Measurements from ENCODE around the gene CHRNA9.

CHRNA9 gene

DNA sequence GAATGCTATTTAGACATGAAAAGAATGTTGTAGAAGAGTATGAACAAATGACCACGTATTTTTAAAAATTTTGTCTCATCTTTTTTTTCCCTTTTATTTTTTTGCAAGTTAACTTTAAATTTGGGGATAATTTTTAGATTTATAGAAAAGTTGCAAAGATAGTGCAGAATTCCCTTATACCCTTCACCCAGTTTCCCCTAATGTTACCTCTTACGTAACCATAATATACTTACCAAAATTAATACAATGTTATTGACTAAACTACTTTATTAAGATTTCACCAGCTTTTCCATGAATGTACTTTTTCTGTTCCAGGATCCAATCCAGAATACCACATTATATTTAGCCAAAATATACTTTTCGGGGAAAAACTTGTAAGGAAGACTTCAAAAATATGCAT, 12.3 kb downstream of the CHRNA9 start:
- no peak for DNase-seq

DNA sequence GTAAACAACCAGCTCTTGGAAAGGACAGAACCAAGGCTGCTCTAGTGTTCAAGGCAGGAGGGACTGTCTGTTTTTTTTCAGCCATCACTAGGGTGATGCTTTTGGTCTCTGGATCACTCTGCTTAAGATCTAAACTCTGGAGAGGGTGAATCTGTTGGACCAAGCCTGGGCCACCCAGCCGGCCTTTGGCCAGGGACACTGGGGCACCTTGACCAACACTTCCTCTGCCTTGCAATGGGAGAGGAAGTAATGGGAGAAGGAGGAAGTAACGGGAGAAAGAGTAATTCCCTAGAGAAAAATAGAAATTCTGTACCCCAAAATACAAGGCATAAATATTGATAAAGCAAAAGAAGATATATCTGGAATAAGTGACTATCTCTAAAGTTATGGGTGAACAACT, 12.9 kb downstream of the CHRNA9 start:
- DNase-seq = no peak

DNA sequence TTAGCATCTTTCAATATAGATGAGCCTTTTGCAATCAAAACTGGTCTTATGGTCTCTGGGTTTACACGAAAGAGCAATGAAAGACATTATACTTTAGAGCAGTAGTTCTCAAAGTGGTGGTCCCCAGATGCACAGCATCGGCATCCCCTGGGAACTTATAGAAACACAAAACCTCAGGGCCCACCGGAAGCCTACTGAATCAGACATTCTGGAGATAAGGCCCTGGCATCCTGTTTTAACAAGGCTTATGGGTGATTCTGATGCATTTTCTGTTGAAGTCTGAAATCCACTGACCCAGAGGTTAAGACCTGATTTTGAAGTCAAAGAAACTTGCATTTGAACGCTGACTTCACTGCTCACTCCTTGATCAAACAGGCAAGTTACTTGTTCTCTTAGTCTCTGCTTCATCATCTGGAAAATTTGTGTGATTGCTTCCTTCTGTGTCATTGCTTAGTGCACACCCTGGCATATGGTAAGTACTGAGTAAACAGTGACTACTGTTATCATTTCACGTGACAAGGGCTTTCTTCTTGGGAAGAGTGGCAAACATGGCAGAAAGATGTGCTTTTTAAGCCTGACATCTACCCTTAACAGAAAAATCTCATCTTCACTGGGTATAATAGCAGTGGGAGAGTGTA, 14.5 kb downstream of the CHRNA9 start:
- DNase-seq = no peak

DNA sequence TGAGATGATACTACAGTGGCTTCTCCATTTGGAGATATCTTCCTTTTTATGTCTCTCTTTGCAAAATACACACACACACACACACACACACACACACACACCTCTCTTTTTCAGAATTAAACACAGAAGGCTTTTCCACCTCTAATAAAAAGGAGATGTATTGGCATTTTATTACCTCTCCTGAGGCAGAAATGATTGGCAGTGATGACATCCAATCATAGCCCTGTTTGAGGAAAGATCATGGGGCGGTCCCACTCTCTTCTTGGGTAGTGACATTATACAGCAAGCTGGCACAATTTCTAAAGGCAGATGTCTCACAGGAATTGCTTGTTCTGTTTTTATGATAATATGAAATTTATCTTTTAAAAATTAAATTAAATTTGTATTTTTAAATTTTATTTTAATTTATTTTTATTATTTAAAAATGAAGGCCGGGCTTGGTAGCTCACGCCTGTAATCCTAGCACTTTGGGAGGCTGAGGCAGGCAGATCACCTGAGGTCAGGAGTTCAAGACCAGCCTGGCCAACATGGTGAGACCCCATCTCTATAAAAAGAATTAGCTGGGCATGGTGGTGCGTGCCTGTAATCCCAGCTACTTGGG, 15.6 kb downstream of the CHRNA9 start:
- DNase-seq = no peak

DNA sequence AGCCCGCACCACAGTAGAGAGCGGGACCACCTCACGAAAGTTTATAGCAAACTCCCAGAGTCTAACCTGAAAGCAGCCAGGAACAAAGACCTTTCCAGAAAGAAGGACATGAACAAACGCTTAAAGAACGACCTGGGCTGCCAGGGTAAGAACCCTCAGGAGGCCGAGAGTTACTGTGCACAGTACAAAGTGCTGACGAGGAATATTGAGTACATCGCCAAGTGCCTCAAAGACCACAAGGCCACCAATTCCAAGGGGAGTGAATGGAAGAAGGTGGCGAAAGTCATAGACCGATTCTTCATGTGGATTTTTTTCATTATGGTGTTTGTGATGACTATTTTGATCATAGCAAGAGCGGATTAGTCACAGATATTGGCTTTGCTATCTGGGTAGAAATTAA, 19.0 kb downstream of the CHRNA9 start:
- no peak for DNase-seq

DNA sequence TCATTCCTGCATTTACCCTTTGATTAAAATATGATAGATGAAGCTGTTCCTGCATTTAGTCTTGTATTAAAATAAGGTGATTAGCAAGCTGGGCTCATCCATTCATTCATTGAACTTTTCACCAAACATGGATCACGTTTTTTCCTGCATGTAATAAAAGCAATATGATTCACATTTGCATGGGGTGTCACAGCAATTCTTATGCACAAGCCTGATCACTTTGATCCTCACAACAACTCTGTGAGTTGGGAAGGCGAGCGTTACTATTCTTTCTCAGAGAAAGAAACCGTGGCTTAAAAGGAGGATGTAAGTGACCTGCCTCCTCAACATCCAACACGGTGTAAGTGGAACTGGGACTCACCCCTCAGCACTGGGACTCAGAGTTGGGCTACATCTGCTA, 20.0 kb downstream of the CHRNA9 start:
- DNase-seq = no peak

DNA sequence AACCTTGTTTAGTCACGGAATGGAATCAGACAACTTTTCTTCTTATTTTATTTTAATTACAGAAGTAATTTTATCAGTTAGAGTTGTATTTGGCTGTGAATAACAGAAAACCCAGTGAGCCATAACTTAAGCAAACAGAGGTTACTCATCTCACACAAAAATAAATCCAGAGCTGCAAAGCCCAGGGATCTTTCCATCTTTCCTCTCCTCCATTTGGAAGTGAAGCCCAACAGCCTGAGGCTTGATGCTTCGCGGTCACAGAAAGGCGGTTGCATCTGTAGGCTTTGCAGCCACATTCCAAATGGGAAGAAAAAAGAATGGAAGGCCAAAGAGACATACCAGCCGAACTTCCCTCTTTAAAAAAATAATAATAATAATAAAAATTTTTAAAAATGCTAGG, 22.6 kb downstream of the CHRNA9 start:
- no peak for DNase-seq

DNA sequence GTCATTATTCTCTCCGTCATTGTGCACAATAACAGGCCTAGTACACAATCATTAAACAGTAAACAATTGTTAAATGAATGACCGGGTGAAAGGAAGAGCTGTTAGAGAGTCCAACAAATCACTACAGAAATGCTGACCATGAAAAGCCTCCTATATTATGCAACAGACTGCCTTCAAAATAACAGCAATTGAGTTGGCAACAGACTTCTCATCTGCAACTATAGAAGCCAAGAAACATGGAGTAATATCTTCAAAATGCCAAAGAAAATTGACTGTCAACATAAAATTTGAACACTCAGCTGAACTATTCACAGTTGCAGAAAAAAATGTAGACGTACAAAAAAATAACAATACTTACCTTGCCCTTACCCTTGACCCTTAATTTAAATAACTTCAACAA, 26.2 kb downstream of the CHRNA9 start:
- no peak for DNase-seq

DNA sequence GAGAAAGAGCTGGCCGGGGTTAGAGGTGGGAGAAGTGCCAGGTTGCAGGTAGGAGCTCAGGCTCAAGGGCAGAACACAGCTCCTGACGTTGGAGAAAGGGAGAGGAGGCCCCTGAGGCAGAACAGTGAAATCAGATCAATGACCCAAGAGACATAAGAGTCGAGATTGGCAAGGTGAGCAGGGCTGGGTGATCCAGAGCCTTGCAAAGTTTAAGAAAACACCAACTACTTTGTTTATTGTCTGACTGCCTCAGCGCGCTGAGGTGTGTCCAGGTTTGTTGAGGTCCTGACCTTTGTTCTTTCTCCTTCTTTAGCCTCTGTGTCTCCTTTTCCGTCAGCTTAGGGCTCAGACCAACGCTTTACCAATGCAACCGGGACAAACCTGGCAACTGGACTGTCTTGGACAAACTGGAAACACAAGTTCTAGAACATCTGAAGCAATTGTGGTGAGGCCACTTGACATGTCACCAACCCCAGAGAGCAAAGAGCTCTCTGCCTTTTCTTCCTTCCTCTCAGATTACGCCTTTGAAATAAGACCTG, 28.3 kb downstream of the CHRNA9 start:
- no peak for DNase-seq

DNA sequence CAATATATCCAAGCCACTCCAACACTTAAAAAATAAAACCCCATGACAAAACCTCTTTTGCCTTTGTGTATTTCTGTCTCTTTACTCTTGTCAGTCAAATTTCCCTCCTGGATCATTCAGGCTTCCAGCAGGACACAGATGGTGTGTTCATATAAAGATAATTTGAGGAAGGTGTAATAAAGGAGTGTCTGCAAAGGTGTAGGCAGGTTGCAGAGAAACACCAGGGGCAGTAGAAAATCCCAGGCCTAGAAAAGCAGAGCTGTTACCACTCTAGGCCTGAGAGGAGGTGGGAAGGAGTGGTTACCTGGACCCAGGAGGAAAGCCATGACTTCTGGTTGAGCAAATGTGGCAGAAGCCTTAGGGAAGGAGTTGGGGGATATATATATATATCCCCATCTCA, 28.8 kb downstream of the CHRNA9 start:
- no peak for DNase-seq

DNA sequence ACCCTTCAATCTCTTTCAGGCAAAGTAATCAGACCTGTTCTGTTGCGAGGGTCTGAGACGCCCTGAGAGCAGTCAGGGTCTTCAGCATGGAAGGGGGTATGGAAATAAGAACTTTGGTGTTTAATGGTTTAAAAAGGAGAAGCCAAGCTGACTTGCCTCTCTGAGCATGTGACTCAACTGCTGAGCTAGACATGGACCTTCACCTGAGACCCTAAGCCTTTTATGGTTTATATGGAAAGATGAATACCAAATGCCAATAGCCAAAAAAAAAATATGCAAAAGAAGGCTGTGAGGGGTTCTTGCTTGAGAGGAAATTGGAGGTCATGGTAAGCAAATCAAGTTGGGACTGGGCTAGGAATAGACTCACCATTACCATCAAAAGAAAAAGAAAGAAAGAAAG, 30.6 kb downstream of the CHRNA9 start:
- DNase-seq = no peak

DNA sequence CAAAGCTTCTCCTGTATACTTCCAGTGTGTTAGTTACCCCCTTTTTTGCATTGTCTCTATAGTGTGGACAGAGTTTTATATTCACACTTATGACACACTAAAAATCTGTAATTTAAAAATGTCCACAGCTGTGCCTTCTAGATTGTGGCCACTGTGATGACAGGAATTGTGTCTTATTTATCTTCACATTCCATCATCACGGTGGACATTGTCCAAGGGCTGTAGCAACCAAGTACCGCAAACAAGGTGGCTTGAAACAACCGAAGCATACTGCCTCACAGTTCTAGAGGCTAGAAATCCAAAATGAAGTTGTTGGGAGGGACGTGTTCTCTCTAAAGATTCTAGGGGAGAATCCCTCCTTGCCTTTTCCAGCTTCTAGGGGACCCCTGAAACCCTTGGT, 32.3 kb downstream of the CHRNA9 start:
- no peak for DNase-seq

DNA sequence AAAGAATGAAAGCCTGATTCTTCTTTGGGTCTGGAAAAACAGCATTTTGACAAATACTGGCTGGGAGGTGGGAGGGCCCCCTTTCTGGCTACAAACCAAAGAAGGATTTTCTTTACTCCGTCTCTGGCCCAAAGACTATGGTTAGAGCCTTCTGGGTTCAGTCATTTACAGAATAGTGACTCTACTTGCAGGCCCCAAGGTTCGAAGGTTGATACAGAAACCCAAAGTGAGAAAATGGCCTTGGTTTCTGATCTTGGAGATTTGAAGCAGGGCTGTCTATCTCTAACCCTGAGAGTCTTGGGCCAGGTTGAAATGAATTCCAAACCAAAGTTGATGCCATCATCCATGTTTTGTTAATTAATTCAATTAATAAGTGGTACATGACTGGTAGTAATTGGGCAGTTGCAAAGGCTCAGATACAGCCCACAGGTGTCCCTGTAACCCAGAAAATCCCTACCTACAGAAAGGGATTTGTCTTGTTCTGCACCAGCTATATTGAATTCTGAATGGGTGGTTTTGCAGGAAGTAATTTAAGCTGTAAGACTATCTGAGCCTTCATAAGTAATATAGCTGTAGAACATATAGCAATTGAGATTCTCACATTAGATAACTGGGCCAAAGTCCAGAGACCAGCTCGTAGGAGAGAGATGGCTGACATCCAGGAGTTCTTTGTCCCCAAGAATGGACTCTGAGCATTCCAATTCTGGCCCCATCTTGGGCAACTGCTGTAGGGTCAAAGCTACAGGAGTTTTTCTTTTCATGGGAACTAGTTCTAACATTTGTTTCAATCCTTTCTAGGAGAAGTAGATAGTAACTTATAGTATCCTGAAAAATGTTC, 34.5 kb downstream of the CHRNA9 start:
- DNase-seq = no peak

DNA sequence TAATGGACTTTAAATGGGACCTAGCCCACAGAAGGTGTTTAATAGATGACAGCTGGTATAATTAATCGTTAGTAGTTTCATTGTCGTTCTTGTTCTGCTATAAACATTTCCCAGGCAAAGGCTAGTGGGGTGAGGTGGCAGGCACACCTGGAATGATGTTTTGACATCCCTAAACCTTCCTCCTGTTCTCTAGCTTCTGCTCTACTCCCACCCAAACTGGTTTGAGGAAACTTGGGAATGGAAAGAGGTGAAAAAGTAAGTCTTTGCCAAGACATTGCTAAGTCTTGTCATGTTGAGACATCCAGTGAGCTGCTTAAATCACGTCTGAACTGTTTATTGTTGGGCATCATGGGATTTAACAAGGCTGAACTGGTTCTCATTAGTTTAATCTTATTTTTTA, 37.5 kb downstream of the CHRNA9 start:
- DNase-seq = no peak

DNA sequence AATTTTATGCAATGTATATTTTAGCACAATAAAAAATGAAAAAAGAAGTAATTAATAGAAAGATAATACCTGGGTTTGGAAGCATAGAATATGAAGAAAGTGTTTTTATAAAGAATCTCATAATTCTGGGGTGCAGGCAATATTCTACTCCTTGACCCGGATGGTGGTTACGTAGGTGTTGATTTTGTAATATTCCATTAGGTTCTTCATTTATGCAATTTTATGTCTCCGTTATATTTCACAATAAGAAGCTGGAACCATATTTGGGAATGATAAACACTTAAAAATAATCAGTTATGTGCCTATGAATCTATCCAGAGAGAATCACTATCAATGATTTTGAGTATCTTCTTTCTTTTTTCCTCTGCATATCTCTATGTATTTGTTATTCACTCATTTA, 38.5 kb downstream of the CHRNA9 start:
- no peak for DNase-seq

DNA sequence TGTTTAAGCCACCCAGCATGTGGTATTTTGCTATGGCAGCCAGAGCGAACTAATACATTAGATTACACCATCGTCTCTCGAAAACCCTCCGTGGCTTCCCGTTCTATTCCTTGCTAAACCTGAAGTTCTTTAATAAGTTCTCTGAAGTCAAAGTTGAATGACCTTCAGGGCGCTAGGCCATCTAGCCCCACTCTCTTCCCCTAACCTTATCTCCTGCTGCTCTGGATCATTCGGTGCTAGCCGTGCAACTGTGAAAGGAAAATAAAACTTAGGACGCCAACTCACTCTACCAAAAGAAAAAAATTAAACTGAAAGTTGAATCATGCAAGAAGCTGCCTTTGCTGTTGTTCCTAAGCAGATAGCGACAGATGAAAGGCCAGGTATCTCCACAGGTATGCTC, 40.0 kb downstream of the CHRNA9 start:
- DNase-seq = no peak

DNA sequence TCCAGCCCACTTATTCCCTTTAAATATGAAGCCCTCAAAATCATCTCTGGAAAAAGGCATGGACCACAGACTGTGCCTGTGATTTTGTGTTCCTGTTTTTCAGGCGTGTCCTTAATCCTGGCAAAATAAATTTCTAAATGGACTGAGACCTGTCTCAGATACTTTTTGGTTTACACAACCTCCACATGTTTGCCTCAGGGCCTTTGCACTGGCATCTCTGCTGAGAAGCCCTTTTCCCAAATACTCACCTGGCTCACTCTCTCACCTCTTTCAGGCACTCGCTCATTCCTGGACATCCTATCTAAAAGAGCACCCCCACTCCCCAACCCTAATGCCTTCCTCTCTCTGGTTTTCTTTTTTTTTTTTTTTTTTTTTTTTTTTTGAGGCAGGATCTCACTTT, 40.5 kb downstream of the CHRNA9 start:
- DNase-seq = no peak

DNA sequence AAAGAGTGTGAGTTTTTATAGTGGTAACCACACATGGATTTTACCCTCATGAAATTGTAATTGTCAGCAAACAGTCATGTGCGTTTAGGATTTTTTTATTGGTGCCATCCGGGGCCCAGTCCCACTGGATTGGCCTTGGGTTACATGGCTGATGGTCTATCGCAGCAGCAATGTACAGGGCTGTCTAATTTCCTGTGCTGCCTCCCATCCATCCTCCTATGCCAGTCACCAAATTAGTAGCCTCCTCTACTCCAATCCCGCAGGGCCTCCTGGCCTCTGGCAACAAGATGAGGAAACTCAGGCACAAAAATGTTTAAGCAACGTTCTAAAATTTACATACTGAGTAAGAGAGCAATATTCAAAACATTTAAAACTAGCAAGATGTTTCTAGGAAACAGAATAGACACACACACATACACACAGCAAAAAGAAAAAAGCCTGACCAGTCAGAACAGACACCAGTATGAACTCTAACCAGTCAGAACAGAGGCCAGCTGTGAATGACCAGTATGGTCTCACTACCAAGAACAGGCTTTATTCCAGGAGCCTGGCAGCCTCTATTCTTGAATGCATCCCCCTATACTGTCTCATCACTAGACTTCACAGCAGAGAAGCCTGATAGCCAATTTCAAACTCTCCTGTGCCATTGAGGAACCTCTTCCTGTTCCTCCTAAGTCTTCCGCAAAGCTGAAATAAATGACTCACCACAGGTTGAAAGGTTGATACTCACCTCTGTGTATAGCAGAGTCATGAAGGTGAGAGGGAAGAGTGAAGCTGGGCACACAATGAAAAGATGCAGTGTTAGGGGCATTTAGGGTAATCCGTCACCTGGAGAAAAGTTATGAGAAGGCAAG, 42.6 kb downstream of the CHRNA9 start:
- no peak for DNase-seq

DNA sequence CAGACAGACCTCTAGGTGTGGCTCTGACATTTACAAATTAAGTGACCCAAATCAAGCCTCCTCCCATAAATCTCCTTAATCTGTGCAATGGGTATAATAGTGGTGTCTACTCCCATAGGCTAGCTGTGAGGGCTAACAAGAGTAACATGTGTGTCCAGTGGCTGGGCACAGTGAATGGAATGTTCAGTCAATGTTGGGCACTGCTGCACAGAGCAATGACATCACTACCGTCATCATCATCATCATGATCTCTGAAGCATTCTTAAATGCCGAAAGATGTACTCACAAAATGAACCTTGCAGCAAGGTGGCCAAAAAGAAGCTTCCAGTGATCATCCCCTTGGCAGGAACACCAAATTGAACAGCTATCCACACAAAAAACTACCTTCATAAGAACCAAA, 43.5 kb downstream of the CHRNA9 start:
- DNase-seq = no peak

DNA sequence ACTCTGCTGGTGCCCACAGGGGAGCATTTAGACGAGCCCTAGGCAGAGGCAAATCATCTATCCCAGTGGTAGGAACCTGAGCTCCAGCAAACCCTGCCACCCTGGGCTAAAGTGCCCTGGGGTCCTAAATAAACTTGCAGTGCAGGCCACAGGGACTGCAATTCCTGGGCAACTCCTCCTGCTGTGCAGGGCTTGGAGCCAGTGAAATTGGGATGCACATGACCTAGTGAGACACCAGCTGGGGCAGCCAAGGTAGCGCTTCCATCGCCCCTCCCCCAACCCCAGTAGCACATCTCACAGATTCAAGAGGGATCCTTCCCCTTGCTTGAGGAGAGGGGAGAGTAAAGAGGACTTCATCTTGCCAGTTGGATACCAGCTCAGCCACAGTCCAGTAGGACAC, 44.1 kb downstream of the CHRNA9 start:
- DNase-seq = no peak

DNA sequence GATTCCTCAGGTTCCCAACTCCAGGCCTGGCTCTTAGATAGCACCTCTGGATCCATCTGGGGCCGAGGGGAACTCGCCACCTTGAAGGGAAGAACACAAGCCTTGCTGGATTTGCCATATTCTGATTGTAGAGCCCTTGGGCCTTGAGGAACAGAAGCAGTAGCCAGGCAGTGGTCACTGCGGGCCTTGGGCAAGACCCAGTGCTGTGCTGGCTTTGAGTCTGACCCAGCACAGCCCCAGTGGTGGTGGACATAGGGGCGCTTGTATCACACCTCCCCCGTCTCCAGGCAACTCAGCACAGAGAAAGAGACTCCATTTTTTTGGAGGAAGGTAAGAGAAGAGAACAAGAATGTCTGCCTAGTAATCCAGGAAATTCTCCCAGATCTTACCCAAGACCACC, 45.5 kb downstream of the CHRNA9 start:
- DNase-seq = no peak

DNA sequence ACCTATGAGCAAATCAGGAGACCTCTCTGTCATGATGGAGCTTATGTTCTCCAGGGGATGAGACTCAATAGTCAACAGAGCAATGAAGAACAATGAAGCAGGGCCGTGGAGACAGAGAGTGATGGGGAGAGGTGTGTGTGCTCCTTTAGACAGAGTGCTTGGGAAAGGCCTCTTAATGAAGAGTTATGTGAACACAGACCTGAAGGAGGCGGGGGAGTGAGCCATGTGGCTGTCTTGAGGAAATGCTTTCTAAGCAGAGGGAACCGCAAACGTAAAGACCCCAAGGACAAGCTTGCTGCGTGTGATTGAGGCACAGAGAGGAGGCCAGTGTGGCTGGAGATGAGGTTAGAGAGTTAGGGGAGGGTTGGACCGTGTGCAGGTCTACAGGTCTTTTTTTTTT, 53.1 kb downstream of the CHRNA9 start:
- no peak for DNase-seq

DNA sequence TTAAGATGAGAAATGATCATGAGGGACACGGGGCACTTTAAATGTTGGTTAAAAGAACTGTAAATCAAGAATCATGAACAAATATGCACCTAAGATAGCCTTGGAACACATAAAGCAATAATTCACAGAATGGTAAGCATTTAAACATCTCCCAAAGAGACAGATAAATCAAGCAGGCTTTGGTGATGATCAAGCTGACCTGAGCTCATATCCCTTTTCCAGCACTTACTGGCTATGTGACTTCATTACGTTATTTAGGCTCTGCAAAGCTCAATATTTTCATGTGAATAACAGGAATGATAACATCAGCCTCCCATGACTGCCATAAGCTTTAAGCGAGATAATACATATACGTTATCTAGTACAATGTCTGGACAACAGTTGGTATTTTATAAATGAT, 54.9 kb downstream of the CHRNA9 start:
- no peak for DNase-seq
